Colon (tissue), 2 donors: Measurements from ENCODE around the gene GXYLT2.
A peak's percentile ranks its signal among the peaks of the same experiment; 100 is the strongest.

Experiments
- FAIRE-seq: peaks from 2 replicates; lab custom pipeline; 2012; peaks lifted over from hg19 to GRCh38; lab: Jason Lieb, UNC
- donor health status: control.
- donor health status: control.

The GXYLT2 gene

DNA sequence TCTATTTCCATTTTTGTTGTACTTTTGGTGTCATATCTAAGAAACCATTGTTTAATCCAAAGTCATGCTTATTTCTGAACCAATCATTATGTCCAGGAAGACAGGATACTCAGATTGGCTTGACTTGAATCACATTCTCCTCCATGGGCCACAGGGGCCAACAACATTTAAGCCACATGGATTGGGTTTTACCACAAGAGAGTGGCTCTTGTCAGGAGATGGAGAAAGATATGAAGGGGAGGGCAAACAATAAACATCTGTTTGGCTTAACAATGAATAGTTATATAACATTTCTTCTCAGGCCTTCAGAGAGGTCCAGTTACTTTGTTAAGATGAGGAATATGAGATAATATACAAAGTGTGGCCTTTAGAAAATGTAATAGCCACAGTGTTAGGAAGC is 44.6 kb downstream of the GXYLT2 start:
- FAIRE-seq = no peak

DNA sequence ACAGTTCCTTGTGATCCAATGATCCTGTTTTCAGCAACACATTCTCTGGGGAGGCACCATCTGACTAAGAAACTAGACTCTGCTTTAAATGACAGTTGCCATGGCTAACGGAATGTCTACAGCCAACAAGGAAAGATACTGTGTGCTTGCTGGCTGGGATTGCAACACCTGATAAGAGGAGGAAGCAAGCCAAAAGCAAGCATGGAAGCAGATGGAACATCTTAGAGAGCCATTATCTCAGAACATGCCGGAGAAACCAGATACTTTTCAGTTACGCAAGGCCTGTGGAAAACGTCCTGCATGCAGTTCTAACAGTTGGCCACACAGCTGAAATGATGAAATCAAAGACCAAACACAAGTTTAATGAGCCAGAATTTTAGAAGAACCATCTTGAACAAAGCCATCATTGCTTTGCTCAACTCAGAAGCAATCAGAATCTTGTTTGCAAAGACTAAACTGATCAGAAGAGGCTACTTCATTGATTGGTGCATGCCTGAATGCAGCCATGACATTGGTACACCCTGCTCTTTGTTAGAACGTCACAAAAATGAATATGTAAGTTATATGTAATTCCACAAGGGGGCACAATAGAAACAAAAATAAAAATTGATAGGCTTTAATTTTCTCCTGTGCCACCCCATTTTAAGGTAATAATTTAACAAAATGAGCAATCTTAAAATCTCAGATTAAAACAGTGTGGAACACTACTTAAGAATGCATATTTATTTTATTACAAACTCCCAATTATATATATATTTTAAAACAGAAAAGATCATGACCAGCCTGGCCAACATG is 50.8 kb downstream of the GXYLT2 start:
- peak; percentile 80 for FAIRE-seq

DNA sequence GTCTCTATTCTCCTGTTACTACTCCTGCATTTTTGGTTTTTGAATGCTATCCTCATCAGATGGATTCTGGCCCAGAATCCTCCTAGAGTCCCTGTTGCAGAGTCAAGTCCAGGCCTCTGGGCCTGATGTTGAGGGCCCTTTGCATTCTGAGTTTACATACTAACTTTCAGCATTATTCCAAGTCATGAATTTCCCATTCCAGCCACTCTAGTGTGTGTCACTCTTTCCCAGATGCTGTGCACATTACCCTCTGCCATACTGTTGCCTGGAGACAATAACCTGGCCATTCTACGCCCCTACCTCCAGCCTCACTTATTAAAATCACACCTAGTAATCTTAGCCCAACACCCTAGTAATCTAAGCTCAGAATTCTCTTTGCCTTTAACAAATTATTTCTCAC is 53.4 kb downstream of the GXYLT2 start:
- FAIRE-seq = no peak

DNA sequence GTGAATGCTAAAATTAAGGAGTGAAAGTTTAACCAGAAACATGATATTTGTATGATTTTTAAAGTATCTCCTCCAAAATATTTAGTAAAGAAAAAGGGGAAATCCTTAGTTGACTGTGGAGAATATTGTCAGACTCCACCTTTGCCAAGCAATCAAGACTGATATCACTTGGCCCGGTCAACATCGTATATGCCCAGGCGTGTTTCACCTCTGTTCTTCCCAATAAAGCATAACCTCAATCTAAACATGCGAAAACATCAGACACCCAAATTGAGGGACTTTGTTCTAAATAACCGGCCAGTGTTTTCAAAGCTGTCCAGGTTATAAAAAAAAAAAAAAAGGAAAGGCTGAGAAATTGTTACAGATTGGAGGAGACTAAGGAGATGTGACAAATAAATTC is 54.6 kb downstream of the GXYLT2 start:
- peak; percentile 31 for FAIRE-seq

DNA sequence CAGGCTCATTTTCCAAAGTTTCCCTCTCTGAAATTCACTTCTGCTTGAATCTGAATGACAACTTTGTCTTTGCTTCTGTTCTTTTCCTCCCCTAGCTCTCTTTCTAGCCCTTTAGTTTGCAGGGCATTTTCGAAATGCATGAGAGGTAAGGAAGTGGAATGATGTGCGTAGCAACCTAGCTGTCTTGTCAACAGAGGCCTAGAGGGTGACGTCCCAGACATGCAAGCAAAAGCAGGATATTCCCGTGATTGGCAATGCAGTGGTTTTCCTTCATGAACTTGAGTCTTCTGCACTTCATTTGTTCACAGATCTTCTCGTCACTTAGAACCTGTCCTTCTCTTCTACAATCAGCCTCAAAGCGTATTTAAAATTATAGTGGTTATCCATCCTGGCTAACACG is 56.9 kb downstream of the GXYLT2 start:
- no peak for FAIRE-seq

DNA sequence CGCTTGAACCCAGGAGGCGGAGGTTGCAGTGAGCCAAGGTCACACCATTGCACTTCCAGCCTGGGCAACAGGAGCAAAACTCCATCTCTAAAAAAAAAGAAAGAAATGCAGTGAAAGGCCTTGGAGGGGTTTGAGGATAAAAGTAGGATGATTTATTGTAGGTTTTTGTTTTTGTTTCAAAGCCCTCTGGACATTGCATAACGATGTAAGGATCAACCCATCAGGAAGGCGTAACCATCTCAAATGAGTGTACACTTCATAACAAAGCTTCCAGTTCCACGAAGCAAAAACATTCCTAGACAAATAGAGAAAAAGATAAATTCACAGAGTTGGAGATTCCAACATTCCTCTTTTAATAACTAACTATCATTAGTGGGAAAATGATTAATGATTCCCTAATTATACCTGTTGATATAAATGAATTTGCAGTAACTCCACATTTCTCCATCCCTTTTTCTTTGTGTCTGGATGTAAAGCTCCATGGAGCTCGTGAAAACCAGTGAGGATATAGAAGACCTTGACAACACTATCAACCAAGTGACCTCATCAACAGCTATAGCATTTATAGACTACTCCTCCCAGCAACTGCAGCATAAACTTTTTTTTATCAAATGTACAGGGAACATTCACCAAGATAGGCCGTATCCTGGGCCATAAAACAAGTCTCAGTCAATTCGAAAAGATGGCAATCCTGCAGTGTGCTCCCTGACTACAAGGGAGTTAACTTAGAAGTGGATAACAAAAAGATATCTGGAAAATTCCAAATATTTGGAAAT is 60.1 kb downstream of the GXYLT2 start:
- FAIRE-seq = no peak

DNA sequence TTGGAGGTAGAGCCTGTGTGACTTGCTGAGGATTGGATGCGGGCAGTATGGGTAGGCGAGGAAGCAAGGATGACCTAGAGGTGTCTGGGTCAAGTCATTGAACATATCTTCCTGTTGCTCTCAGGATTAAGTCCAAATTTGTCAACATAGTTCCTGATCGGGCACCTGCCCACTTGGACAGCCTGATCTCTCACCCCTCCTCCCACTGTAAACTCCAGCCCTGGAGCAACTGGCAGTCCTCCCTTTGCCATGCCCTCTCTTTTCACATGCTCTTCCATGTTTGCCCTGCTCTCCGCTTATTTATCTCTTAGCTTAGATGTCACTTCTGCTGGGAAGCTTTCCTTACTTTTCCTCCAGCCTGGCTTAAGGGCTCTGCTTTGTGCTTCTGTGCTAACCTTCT is 61.2 kb downstream of the GXYLT2 start:
- FAIRE-seq = no peak

DNA sequence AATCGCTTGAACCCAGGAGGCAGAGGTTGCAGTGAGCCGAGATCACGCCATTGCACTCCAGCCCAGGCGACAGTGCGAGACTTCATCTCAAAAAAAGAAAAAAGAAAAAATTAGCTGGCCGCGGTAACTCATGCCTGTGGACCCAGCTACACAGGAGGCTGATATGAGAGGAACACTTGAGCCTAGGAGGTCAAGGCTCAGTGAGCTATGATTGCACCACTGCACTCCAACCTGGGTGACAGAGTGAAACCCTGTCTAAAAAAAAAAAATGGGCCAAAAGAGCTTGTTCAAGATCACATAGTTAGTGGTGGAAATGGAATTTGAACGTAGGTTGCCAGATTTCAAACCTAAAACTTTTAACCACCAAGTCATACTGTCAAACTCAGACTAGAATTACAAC is 62.5 kb downstream of the GXYLT2 start:
- FAIRE-seq = no peak

DNA sequence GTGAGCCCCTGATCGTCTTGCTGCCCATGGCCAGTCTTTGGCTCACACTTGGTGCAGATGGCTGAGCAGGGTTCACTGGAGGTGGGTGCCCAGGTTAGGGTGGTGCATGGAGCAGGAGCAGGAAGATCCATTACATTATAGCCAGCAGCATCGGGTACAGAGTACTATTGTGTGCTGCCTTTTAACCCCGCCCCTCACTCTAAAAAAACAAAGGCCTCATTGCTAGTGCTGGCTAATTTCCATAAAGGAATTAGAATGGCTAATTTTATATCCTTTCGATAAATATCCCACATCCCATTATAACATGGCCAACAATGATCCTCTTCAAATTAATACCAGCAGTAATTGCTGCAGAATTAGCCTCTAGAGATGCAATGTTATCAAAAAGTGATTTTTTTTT is 63.0 kb downstream of the GXYLT2 start:
- FAIRE-seq = no peak

DNA sequence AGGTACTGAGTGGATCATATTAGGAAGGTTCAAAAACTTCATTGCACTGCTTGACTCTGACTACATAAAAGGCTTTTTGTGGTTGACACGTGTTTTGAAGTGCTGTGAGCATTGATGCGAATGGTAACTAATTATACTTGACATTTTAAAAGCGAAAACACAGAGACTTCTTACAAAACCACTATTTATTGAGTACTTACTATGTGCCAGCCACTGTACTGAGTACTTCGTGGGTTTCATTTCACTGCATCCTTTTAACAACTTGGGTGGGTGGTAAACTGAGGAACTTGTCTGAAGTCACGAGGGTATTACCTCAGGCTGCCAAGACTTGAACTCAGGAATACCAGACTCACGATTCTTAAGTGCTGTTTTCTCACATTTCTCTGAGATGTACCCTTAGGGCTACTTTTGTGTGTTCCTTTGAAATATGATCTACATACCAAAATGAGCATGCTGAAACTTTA is 63.4 kb downstream of the GXYLT2 start:
- FAIRE-seq = no peak

DNA sequence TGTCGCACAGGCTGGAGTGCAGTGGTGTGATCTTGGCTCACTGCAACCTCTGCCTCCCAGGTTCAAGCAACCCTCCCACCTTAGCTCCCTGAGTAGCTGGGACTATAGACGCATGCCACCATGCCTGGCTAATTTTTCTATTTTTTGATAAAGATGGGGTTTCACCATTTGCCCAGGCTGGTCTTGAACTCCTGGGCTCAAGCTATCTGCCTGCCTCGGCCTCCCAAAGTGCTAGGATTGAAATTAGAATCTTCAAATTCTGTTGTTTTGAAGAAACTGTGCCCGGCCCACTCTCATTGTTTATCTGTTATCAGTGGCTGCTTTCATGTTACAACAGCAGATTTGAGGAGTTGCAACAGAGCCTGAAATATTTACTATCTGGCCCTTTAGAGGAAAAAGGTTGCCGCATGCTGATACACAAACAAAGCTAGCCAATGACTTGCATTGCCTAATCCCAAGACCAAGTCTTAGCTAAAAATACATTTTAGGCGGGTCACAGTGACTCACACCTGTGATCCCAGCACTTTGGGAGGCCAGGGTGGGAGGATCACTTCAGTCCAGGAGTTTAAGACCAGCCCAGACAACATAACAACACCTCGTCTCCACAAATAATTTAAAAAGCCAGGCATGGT is 65.6 kb downstream of the GXYLT2 start:
- no peak for FAIRE-seq

DNA sequence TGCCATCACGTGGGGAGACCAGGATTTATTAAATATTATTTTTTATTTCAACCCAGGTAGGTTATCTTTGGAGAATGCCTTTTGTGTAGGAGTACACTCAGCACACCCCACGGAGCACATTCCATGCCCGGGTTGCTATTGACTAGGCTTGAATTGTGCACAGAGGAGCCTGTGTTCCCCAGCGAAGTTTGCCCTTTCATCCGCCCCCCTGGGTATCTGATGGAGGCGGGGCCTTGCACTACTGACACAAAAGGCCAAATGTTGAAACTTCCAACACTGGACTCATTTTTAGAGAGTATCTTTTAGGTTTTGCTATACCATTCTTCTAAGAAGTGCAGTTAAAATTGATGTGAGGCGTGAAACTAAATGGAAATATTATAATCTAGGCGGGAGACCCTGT is 69.5 kb downstream of the GXYLT2 start:
- FAIRE-seq = no peak

DNA sequence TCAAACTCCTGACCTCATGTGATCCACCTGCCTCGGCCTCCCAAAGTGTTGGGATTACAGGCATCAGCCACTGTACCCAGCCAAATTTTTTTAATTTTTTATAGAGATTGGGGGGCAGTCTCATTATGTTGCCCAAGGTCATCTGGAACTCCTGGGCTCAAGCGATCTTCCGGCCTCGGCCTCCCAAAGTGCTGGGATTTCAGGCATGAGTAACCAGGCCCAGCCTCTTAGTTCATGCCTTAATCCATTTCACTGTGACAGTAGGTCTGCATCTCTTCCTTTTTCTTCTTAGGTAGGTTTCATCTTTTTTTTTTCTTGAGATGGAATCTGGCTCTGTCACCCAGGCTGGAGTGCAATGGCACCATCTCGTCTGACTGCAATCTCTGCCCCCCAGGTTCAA is 71.5 kb downstream of the GXYLT2 start:
- no peak for FAIRE-seq

DNA sequence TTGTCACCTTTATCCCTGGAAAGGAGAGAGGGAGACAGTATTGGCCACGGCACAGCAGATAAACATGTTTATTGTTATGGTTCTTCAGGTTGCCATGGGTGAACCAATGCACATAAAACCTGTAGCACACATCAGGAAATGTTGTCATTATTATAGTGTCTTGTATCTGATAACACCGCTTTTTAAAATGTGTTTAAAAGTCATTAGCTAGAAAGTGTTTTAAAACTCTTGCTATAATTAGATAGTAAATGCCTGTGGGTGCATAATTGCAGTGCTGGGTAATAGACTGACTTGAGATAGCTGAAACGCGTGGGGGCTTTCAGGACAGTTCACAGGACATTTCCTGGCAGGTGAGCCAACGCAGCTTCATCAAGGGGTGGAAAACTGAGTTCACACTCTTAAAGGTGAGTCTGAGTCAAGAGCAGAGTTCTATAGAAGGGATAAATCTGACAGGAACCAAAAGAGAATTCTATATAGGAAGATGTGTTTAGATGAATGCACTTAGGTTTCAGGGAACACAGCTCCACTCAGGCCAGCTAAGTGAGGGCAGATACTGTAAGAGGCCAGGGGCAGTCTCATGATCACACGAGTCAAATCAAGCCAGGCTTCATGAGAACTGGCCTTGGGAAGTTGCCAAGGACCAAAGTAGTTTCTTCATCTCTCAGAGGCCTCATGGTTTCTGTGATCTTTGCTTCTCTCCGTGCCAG is 73.1 kb downstream of the GXYLT2 start:
- no peak for FAIRE-seq

DNA sequence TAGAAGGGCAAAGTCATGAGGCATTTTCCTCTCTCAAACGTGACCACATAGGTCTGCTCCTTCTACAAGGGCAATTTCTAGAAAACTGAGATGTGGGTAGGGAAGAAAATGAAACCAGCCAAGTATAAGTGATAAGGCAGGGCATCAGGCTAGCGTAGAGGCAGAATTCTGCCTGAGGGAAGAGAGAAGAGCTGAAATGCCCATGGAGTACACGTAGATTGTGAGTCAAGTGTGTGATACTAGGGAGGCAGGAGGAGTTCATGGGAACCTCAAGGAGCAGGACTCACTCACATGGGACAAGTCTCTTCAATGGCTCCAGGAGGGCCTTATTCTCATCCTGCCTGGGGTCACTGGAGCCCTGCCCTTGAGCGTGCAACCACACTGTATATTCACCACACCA is 73.9 kb downstream of the GXYLT2 start:
- no peak for FAIRE-seq

DNA sequence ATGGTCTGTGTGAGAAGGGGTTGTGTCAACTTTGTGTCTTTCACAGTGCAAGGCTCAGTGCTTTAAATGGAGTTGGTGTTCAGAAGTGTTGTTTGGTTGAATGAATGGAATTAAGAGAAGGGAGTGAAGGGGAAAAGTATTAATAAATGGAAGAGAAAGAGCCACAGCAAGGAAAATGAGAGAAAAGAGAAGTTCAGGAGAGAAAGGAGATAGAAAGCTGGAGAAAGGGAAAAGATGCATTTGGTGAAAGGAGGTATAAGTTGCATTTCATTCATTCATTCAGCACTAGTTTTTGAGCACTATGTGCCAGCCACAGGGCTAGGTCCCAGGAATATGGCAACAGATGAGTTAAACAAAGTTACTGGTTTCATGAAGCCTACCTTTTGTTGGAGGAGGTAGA is 74.5 kb downstream of the GXYLT2 start:
- no peak for FAIRE-seq

DNA sequence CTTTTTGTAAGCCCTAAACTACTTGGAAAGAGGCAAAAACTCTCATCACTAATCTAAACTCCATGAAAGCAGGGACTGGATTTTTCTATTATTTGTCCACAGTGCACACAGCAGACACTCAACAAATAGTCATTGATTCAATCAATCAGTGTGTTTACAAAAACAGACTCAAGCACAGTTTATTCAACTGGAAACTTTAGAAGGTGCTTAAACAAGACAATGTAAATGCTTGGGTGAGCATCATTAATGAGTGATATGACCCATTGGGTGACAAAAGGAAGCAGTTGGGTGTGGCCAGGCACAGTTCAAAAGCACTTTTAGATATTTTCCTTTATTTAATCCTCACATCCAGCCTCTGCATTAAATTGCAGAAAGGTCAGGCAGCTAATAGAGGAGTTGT is 76.8 kb downstream of the GXYLT2 start:
- FAIRE-seq = no peak

DNA sequence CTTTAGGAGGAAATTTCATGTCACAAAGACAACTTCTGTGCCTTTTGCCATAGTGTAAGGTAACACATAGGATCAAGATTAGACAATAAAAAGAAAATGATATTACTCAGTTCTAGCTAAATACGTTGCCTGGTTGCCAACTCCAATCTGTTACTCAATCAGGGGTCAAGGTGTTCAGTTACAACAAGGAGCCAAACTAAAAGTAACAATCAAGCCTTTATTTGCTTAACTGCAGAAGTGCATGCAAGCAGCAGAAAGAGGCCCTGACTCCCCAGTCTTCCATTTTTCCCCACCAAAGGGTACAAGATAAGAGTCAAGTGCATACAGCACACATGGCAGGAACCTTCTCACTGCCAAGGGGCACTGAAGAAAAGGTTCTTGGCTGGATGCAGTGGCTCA is 80.4 kb downstream of the GXYLT2 start:
- FAIRE-seq = no peak

DNA sequence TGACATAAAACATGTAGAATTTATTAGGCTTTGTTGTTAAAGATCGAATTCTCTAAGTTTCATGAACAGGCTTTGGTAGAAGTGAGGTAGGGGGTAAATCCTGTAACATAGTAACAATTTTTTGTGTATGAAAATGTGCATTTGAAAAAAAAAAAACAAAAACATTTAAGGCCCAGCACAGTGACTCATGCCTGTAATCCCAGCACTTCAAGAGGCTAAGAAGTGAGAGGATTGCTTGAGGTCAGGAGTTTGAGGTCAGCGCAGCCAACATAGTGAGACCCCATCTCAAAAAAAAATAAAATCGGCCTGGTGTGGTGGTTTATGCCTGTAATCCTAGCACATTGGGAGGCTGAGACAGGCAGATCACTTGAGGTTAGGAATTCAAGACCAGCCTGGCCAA is 81.9 kb downstream of the GXYLT2 start:
- FAIRE-seq = no peak

DNA sequence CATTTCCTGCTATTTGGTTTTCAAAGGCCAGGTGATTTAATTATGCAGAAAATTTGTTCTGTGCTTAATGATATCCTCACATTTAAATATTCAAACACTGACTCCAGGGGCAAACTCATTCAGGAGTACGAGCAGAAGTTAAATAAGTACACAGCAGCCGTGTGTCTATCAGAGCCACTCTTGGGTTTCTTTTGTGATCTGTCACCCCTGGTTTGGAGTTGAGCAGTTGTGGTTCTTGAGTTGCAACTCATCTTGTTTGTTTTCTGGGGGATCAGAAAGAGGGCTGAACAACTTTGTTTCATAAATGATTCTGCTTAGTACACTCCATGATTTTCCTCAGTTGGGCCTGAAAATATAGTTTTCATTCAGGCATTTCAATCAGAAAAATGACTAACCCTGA is 83.1 kb downstream of the GXYLT2 start:
- no peak for FAIRE-seq

DNA sequence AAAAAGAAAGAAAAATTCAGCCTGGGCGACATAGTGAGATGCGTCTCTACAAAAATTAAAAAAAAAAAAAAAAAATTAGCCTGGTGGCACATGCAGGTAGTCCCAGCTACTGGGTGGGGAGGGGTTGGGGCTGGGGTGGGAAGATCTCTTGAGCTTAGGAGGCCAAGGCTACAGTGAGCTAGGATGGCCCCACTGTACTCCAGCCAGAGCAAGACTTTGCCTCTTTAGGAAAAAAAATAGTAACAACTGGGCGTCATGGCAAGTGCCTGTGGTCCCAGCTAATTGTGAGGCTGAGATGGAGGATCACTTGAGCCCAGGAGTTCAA is 84.8 kb downstream of the GXYLT2 start:
- FAIRE-seq = no peak

DNA sequence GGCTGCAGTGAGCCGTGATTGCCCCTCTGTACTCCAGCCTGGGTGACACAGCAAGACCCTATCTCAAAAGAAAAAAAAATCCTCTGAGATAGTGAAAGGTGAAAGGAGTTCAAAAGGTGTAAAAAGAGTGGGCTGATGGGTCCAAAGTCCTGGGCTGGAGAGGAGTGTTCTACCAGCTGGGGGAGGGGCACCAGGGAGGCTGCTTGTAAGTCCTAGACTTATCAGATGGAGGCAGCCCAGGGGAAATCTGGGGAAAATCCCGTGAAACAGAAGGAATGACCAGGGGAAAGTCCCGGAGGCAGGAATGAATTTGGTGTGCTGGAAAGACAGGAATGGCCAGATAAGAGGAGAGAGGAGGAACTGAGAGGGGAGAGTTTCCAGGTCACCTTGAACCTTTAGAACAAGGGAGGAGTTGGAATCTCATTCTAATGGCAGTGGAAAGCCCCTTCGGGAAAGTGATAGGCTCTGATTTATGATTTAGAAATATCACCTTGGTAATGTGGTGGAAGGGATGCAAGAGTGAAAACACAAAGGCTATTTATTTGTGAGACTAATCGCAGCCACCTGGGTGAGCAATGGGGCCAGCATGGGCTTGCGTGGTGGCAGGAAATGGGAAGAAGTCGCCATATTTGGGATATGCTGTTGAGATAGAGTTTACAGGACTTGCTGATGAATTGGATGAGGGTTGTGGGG is 85.3 kb downstream of the GXYLT2 start:
- FAIRE-seq = no peak
